NT2/D1 (cell line): ENCODE results near the gene MYO1C.

Experiments used
- SUZ12 ChIP-seq: IDR thresholded peaks from 2 replicates; pipeline ENCODE4 v1.6.1; 2011; ENCODE audit not compliant: insufficient read length, insufficient read depth; ENCODE audit errors: extremely low read depth
- YY1 ChIP-seq: IDR thresholded peaks from 2 replicates; pipeline ENCODE4 v1.6.1; 2011; ENCODE audit not compliant: insufficient read length, insufficient read depth

GRCh38 chr17:1460233-1460632 is 32.3 kb downstream of the MYO1C start:
- no peak for TF ChIP-seq SUZ12
- no peak for TF ChIP-seq YY1
